ENCODE measurements around the gene MGME1.

The MGME1 gene

GRCh38 chr20:17992224-17992637 lies 23.4 kb downstream of the MGME1 start:
- no peak for DNase-seq (ENCODE audit: low read depth, low spot score)

DNA sequence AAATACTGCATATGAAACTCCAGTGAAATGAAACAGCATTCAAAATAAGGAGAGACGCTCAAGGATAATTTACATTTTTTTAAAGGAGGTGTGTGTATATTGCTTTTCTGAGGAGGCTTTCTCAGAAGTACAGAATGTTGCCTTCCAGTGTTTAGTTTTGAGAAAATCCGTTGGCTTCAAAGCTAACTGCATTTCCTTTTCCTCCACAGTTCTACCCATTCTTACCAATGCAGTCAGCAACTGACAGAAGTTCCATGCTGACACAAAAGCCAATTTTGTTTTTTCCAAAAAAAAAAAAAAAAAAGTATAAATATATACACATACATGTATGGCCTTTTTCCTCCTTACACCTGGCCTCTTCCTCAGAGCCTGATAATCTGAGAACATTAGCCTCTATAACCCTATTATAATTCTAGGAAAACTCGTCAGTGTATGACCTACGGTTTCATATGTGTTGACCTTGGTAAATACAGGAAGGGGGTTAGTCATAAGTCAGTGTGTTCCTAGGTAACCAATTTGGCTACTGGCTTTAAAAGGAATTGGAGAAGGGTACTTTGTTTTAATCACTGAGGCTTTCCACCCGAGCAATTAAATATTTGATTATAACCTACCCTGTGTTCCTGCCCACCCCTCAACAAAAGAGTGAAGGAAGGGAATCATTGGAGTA lies 24.2 kb downstream of the MGME1 start:
- no peak for DNase-seq (ENCODE audit: low read depth, low spot score)

GRCh38 chr20:17993546-17993945 lies 24.7 kb downstream of the MGME1 start:
- no peak for DNase-seq (ENCODE audit: low read depth, low spot score)

DNA sequence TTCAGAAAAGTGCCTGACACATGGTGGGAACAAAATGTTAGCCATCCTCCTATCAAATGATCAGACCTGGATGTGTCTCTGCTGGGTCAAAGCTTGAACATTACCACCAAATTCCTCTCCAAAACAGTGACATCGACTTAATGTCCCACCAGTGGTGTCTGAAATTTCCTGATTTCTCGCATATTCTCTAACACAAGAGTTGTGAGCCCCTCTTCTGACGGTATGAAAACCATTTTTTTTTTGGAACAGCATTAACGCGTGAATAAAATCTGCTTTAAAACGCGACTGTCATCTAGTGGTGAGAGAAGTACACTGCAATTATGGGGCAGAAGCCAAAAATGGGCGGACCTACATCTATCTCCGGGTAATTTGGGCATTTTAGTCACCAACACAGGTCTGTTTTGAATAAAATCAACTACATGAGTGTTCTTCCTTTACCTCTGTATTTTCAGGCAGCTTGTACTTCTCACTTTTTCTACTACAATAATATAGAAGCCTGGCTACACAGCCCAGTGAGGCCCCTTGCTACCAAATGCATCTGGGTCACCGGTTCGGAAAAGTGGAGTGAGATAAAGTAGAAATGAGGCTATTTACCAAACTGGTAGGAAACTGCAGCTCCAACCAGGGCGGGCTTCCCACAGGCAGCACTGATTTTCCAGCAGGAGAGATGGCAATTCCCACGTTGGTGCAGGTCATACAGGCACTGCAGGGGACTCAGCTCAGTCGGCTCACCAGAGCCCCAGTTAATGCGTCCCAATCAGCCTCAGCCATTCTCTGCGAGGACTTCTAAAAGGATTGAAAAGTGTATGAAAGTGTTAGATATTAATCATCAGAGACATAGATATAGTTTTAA lies 27.4 kb downstream of the MGME1 start:
- peak; percentile 13 for DNase-seq (ENCODE audit: low read depth, low spot score)

GRCh38 chr20:17998446-17998845 lies 29.6 kb downstream of the MGME1 start:
- DNase-seq (ENCODE audit: low read depth, low spot score): no peak

DNA sequence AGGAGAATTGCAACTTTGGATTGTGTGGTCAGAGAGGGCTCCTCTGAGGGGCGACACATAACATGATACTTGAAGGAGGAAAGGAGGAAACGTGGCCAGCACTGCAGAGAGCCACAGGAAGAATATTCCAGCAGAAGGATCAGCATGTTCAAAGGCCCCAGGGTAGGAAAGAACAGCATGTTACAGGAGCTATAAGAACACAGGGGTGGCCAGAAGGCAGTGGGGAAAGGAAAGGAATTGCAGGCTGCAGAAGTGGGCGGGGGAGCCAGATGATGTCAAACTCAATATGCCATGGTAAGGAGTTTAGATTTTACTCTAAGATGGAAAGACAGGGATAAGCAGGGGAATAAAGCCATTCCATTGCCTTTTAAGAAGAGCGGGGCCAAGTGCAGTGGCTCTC lies 30.7 kb downstream of the MGME1 start:
- DNase-seq (ENCODE audit: low read depth, low spot score): no peak

GRCh38 chr20:18001131-18001921 lies 32.5 kb downstream of the MGME1 start:
- no peak for DNase-seq (ENCODE audit: low read depth, low spot score)

DNA sequence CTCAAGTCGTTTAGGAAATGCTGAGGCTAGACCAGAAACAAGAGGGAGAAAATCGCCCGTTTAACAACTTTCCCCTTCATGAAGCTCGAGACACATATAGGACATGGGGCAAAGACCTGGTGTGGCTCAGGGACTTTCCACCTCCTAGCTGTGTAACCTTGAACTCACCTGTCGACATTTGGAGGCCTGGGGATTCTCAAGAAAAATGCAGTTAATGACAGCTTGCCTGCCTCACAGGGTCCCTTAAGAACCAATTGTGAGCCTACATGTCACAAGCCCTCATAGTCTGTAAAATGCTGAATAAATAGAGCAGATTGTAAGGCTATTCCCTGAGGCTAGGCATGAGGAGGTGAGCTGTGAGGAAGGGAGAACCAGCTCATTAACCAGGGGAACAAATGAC lies 35.1 kb downstream of the MGME1 start:
- no peak for DNase-seq (ENCODE audit: low read depth, low spot score)

GRCh38 chr20:18004384-18005031 lies 35.7 kb downstream of the MGME1 start:
- no peak for DNase-seq (ENCODE audit: low read depth, low spot score)

DNA sequence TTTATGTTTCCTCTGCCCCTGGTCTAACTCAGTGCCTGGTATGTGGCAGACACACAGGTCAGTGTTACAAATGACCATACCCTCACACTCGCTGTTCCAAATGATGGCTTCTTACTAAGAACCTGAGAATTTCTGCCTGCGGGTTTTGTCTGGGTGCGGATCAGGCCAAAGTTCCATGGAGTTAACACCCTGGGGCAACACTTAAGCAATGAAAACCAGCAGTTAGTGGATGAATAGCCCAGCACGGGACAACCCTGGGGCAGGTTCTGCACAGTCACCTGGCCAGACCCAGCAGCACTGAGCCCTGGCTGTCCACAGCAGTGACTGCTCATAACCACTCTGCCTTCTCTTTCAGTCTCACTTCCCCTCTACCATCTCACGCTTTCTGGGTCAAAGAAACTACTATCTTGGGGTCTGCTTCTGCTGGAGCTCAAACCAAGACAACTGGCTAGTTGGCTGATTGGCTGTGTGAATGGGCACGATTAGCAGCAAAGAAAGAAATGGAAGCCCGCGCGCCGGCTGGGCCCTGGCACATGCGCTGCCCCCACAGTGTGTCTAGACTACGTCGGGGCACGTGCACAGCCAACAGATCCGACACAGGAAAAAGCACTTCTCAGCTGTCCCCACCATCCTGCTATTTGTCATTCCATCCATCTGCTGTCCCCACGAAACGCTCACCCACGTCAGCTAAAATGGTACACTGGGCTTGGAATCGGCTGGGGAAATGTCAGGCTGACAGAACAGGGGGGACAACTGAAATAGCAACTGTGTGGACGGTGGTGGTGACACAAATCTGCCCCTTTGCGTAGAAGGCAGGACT lies 36.6 kb downstream of the MGME1 start:
- DNase-seq (ENCODE audit: low read depth, low spot score): no peak

DNA sequence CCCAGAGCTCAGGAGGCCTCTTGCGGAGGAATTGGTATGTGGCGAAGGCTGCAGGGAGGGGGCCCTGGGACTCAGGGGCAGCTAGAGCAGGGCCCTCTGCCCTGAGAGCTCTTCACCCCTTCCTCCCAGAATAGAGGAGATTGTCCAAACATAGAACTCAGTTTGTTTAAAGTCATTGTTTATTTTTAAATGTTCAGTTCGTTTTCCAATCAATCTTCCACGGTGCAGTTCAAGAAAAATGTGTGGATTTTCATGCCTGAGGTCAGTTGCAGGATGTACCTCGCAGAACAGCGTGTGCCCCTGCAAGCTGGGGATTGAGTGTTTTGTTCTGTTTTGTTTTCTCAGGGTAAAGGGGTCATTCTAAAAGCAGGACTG lies 37.2 kb downstream of the MGME1 start:
- peak; percentile 31 for DNase-seq (ENCODE audit: low read depth, low spot score)

DNA sequence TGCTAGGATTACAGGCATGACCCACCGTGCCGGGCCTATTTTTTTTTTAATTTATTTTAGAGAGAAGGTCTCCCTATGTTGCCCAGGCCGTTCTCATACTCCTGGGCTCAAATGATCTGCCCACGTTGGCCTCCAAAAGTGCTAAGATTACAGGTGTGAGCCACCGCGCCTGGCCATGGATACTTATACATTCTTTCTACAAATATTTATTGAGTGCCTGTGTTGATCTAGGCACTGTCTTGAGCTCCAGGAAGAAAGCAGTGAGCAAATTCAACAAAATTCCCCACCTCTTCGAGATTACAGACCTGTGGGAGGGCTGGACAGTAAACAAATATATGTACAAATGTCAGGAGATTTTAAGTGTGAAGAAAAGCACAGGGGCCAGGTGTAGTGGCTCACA lies 37.9 kb downstream of the MGME1 start:
- DNase-seq (ENCODE audit: low read depth, low spot score): no peak

DNA sequence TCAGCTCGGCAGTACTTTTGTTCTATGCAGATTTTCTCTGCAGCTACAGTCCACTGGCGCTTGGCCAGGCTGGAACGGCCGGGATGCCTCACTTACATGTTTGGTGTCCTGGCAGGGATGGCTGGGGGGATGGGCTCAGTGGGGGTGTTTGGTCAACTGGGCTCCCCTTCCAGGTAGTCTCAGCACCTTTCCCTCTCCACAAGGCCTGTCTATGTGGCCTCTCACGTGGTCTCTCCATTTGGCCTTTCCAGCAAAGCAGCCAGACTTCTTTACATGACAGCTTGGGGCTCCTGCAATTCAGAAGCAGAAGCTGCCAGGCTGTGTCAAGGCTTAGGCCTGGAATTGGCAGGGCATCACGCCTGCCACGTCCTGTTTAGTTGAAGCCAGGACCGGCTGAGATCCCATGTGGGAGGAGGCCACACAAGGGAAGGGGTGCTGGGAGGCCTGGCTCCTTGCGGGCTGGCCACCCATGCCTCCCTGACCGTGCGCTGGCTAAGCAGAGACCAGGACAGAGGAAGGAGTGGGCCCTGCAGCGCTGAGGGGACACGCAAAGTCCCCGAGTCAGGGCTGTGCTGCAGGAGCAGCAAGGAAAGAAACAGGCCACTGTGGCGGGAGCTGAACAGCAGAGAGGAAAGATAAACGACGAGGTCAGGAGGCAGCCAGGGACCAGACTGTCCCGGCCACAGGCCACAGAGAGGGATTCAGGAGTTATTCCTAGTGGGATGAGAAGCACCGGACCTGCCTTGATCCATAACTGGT lies 38.9 kb downstream of the MGME1 start:
- DNase-seq (ENCODE audit: low read depth, low spot score): no peak

GRCh38 chr20:18009116-18009515 lies 40.3 kb downstream of the MGME1 start:
- DNase-seq (ENCODE audit: low read depth, low spot score): no peak

GRCh38 chr20:18011482-18011881 lies 42.7 kb downstream of the MGME1 start:
- no peak for DNase-seq (ENCODE audit: low read depth, low spot score)

GRCh38 chr20:18011951-18012645 lies 43.3 kb downstream of the MGME1 start:
- DNase-seq (ENCODE audit: low read depth, low spot score): no peak

GRCh38 chr20:18012901-18013300 lies 44.1 kb downstream of the MGME1 start:
- DNase-seq (ENCODE audit: low read depth, low spot score): no peak

DNA sequence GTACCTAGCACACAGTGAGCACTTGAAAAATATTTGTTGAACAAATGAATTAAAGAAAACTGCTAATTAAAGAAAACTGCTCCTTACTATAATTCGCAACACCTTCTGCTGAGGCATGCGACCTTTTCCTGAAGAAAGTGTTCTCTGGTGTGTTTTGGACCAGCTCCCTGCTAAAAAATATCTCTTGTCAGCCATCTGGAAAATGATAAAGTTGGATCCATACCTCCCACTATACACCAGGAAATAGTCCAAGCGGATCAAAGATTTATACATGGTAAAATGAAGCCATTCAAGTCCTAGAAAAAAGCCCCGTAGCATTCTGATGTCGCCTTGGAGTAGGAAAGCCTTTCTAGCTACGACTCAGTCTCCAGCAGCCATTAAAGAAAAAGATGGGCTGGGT lies 45.6 kb downstream of the MGME1 start:
- DNase-seq (ENCODE audit: low read depth, low spot score): no peak

- DNase-seq (ENCODE audit: low read depth, low spot score): no peak
These were observed 48.0 kb downstream of the MGME1 start for GRCh38 chr20:18016772-18017171.

GRCh38 chr20:18018100-18018499 lies 49.3 kb downstream of the MGME1 start:
- no peak for DNase-seq (ENCODE audit: low read depth, low spot score)
